ENCODE data around the gene MORN3.

- TF ChIP-seq CTCF (IDR thresholded peaks at IDR 0.05) (no peak), POLR2A (IDR thresholded peaks at IDR 0.05) (no peak), EP300 (IDR thresholded peaks at IDR 0.05) (no peak)
Observed at GRCh38 chr12:121688966-121689365, 19.5 kb upstream of the MORN3 start.

All from suprapubic skin (tissue), 3 donors.